NCI-H1417 (cell line): ENCODE data around the gene USP7.

Experiments used
- DNase-seq, 3 experiments: peaks; one replicate each; lab custom pipeline; 2025; lab: John Stamatoyannopoulos, UW

Gene USP7

GRCh38 chr16:8899709-8900317, 63.9 kb downstream of the USP7 start:
- no peak for DNase-seq

- DNase-seq = no peak
Measured at GRCh38 chr16:8898660-8899318, 64.9 kb downstream of the USP7 start.

DNA sequence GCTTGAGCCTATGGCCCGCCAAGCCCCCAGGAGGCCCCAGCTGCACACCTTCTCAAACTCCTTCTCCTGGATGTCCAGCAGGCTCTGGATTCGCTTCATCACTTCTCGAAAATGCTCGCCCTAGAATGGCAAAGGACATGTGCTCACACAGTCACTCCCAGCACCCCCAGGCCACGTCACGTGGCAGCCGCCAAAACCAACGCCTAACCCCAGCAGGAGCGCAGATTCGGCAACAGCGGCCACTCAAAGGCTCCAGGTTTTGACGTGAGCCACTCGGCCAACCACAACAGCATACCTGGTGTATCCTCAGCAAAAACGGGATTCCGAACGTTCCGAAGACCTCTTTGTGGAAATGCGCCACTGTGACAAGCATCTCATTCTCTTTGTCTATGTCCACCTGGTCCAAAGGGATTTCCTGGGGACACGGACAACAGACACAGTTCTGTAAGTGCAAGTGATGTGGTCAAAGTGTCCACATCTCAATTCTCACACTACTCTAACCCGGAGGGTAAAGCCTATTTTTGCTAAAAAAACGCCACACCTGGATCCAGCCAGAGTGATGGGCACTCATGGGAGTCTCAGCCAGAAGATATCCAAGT, 68.9 kb downstream of the USP7 start:
- DNase-seq = no peak

DNA sequence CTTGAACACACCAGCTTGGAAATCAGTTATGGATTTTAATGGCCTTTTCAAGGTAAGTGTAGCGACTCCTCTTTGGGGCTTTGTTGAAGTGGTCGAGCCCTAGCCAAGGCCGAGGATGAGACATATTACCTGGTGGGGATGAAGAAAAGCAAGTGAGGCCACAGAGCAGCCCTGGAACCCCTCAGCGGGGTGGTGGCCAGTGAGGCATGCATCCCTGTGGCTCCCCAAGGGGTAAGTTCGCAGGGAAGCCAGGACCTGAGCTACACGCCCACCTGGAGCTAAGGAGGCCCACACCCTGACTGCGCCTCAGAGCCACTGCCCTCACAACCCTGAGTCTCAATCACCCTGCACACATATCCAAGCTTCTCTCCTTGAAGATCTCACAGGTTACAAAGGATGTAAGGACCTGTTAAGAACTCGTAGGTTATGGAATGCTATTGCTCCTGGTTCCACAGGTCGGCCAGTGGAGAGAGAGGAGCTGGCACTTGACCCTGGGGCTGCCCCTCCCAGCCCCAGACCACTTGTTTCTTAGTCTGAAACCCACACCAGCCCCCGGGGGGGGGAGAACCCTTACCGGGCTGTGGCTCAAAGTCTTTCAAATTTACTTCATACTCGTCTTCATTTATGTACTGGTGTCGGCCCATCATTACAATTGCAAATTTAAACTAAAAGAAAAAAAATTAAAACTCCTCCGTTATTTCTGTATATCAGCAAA, 69.6 kb downstream of the USP7 start:
- no peak for DNase-seq

DNA sequence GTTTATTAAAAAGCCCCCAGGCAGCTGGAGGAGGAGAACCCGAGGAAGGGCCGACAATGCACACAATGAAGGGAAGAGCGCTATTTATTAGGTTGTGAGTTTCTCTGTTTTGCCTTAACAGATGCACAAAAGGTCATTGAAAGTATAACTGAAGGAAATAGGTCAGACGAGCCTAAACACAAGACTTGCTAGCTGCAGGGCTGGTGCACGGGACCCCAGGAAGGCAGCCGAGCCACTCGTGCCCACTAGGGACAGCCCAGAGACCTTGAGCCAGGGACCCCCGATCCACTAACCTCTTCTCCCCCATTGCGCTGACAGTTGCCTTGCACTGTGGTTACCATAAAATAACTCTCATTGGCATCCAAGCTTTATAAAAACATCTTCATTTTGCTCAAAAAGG, 70.3 kb downstream of the USP7 start:
- no peak for DNase-seq

DNA sequence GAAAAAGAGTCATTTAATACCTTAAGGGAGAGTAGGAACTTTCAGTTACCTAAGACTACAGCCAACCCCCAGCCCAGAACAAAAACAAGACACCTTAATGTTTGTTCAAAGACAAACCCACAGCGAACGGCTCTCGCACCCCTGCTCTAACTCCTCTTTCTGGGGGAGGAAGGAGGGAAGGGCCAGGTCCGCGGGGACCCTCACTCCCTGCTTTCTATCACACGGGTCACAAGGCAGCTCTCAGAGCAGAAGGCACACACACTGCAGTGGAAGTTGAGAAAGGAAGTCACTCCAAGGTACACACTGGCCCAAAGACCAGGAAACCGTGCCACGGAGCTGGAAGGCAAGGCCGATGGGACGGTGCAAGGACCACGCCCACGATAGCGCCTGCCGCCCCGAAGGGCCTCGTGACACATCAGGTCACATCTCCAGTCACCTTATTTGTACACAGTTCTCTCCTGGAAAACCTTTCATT, 71.6 kb downstream of the USP7 start:
- DNase-seq = no peak

- DNase-seq = no peak
Measured at GRCh38 chr16:8890549-8890921, 73.2 kb downstream of the USP7 start.

DNA sequence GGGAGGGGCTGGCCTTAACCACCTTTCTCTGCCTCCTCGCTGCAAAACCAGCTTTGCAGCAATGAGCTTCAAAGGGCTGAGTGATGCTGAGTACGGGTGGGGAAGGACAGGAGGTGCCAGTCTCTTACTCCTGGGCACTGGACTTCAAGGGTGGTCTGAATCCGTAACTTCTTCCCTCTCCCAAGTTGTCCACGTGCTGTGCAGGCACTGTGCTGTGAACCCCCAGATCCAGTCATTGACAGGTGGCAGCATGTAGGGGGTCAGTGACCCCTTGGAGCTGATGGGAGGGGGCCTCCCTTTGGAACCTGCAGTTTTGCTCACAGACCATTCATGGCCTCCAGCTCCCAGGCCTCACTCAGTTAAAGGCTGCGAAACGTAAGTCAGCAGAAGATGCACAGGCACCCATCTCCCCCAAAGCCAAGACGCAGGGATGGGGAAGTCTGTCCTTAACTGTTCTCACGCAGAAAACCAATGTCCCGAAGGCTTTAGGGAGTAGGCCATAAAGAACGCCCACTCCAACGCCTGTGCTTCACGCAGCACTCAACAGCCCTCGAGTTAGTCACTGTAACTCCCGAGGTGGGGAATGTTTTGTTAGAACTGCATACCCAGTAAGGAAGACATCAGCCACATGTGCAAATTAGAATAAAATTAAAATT, 73.7 kb downstream of the USP7 start:
- no peak for DNase-seq

- no peak for DNase-seq
Measured at GRCh38 chr16:8888951-8889892, 74.5 kb downstream of the USP7 start.

- no peak for DNase-seq
Measured at GRCh38 chr16:8887952-8888560, 75.7 kb downstream of the USP7 start.

- no peak for DNase-seq
Measured at GRCh38 chr16:8887431-8887765, 76.3 kb downstream of the USP7 start.

GRCh38 chr16:8886593-8887430, 76.9 kb downstream of the USP7 start:
- no peak for DNase-seq

DNA sequence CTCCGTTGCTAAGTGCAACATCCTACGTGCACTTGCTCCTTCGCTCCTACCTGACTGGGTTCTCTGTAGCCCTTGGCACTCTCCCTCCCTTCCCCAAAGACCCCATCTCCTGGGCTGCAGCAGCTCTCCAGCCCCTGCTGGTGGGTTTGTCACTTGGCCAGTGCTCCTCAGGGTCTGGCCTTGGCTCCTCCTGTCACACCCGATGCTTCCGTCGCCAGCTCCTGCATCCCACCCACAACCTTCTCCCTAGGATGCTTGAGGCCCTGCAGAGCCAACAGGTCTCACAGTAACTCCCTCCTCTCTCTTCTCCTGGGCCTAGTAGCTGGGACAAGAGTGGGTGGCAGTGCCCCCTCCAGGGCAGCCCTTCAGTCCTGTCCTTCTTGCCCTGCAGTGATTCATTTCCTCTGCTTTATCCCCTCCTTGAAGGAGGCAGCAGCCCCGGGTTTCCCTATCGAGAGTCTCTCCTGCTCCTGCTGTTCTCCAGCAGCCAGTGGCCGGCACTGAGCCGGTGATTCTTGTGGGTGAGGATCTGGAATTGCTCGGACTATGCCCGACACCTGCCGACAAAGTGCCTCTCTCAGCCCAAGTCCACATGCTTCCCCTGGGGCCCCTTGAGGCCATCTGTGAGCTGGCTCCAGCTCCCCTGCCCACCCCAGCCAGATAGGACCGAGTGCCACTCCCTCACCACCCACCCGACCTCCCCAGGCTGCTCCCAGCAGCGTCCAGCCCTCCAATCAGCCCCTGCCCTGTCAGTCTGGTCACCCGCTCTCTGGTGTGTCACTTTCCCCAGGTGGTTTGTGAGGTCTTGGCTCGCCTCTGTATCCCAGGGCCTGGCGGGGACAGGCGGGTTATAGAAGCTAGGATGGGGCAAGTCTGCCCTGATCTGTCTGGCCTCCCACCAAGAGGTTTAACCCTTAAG, 77.8 kb downstream of the USP7 start:
- peak in 2 of 3 experiments; percentile 49 to 52 for DNase-seq

- no peak for DNase-seq
Measured at GRCh38 chr16:8882725-8883377, 80.9 kb downstream of the USP7 start.

- no peak for DNase-seq
Measured at GRCh38 chr16:8882041-8882617, 81.6 kb downstream of the USP7 start, which contains the start of gene LITAFD. LITAFD (plus strand) TSS chr16:8882351; CDS start chr16:8884356, 2,005 bp downstream.

- no peak for DNase-seq
Measured at GRCh38 chr16:8880839-8881510, 82.7 kb downstream of the USP7 start.

GRCh38 chr16:8878523-8878911, 85.2 kb downstream of the USP7 start:
- DNase-seq = no peak
